Astrocyte (in vitro differentiated cells and primary cell): ENCODE measurements around the gene KIZ. TPM values are rescaled to one million over a fixed set of nuclear protein-coding genes. Genes with fewer than 3 reads are reported as not detected.

Experiments used
- DNase-seq: peaks from one replicate; pipeline ENCODE4 v3.0.0-alpha.2; 2010; ENCODE audit warnings: low read depth
- FAIRE-seq: peaks from 2 replicates; lab custom pipeline; 2011; peaks lifted over from hg19 to GRCh38; lab: Jason Lieb, UNC
- H2AFZ ChIP-seq: 2 replicates; pipeline ENCODE4 v1.6.0; 2012; ENCODE audit warnings: low read depth, low read length, inconsistent platforms
- H3K27ac ChIP-seq: 2 replicates; pipeline ENCODE4 v1.5.1; 2011; ENCODE audit warnings: low read depth, low read length, inconsistent platforms
- H3K27me3 ChIP-seq: 2 replicates; pipeline ENCODE4 v1.6.0; 2011; ENCODE audit warnings: low read length, inconsistent platforms; ENCODE audit not compliant: insufficient read depth
- H3K36me3 ChIP-seq: 2 replicates; pipeline ENCODE4 v1.5.1; 2011; ENCODE audit warnings: low read length, inconsistent platforms; ENCODE audit not compliant: insufficient read depth
- H3K4me1 ChIP-seq: 2 replicates; pipeline ENCODE4 v1.5.1; 2011; ENCODE audit warnings: low read length, inconsistent platforms; ENCODE audit not compliant: insufficient read depth
- H3K4me2 ChIP-seq: 2 replicates; pipeline ENCODE4 v1.6.0; 2012; ENCODE audit warnings: low read length, inconsistent platforms
- H3K4me3 ChIP-seq: 2 replicates; pipeline ENCODE4 v1.5.1; 2011; ENCODE audit warnings: low read depth, mild to moderate bottlenecking, low read length, inconsistent platforms; ENCODE audit not compliant: insufficient read depth
- H3K79me2 ChIP-seq: 2 replicates; pipeline ENCODE4 v1.6.0; 2012; ENCODE audit warnings: mild to moderate bottlenecking, low read length, inconsistent platforms; ENCODE audit not compliant: insufficient read depth
- H3K9ac ChIP-seq: 2 replicates; pipeline ENCODE4 v1.6.0; 2012; ENCODE audit warnings: mild to moderate bottlenecking, low read length, inconsistent platforms
- H3K9me3 ChIP-seq: 2 replicates; pipeline ENCODE4 v1.5.1; 2012; ENCODE audit warnings: low read depth, mild to moderate bottlenecking, low read length, inconsistent platforms; ENCODE audit not compliant: insufficient read depth
- H4K20me1 ChIP-seq: 2 replicates; pipeline ENCODE4 v1.6.0; 2012; ENCODE audit warnings: low read length, inconsistent platforms; ENCODE audit not compliant: insufficient read depth
- H3K27ac Mint-ChIP-seq: one replicate; pipeline ENCODE4 v1.8.0; 2021; ENCODE audit warnings: mild to moderate bottlenecking, mixed read lengths; ENCODE audit not compliant: unreplicated experiment
- H3K27me3 Mint-ChIP-seq: one replicate; pipeline ENCODE4 v1.8.0; 2021; ENCODE audit warnings: low read depth, mixed read lengths; ENCODE audit not compliant: unreplicated experiment
- H3K36me3 Mint-ChIP-seq: one replicate; pipeline ENCODE4 v1.8.0; 2021; ENCODE audit warnings: low read depth, mixed read lengths; ENCODE audit not compliant: unreplicated experiment
- H3K4me1 Mint-ChIP-seq: one replicate; pipeline ENCODE4 v1.8.0; 2021; ENCODE audit warnings: low read depth, mixed read lengths; ENCODE audit not compliant: unreplicated experiment
- H3K4me3 Mint-ChIP-seq: one replicate; pipeline ENCODE4 v1.8.0; 2021; ENCODE audit warnings: mild to moderate bottlenecking, moderate library complexity, mixed read lengths; ENCODE audit not compliant: unreplicated experiment
- H3K9me3 Mint-ChIP-seq: one replicate; pipeline ENCODE4 v1.8.0; 2021; ENCODE audit warnings: mild to moderate bottlenecking, mixed read lengths; ENCODE audit not compliant: unreplicated experiment
- EZH2 ChIP-seq: IDR thresholded peaks from 2 replicates; pipeline ENCODE4 v1.6.1; 2012; ENCODE audit warnings: mild to moderate bottlenecking, low read length, inconsistent platforms; ENCODE audit not compliant: insufficient read depth
- total RNA-seq: library from RNA; stranded (reverse); gene quantifications from 2 replicates; pipeline ENCODE4 v1.2.1, GENCODE V29; 2021
- TF ChIP-seq, protein P1 (sequence below): IDR thresholded peaks from 2 replicates; pipeline ENCODE4 v1.5.1; 2011; ENCODE audit warnings: low read depth, mild to moderate bottlenecking, inconsistent platforms, low read length, moderate library complexity; ENCODE audit not compliant: insufficient read depth

The KIZ gene
- total RNA-seq, 1 donor from 2014 or later: 9.7 TPM

DNA sequence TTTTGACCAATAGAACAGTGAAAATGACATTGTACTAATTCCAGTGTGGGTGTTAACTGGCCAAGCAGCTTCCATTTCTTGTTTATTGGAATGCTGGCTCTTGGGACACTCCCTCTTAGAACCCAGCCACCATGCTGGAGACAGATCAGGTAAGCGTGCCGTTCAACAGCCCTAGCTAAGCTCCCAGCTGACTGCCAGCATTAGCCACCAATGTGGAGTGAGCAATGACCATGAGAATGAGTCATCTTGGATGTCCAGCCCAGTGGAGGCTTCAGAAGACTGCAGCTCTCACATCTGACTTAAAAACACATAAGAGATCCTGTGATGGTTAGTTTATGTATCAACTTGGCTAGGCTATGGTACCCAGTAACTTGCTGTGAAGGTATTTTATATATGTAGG is 16.7 kb upstream of the KIZ start:
- H3K4me1 ChIP-seq: no peaks in the 10 kb centered on the region
- DNase-seq (no peak), FAIRE-seq (no peak)
- Mint-ChIP-seq H3K9me3 (peaks cover 3% of the 10 kb centered on the region), H3K4me3 (no peak overlapping the region), H3K27ac (no peak overlapping the region), H3K36me3 (no peaks in the 10 kb centered on the region), H3K4me1 (no peaks in the 10 kb centered on the region), H3K27me3 (peaks cover 62% of the 10 kb centered on the region)
- H4K20me1 ChIP-seq: no peaks in the 10 kb centered on the region
- no peak overlapping the region for H3K27ac ChIP-seq
- H3K36me3 ChIP-seq: no peaks in the 10 kb centered on the region
- no peak overlapping the region for H3K4me3 ChIP-seq
- no peak for TF ChIP-seq EZH2
- TF ChIP-seq, protein P1, sequence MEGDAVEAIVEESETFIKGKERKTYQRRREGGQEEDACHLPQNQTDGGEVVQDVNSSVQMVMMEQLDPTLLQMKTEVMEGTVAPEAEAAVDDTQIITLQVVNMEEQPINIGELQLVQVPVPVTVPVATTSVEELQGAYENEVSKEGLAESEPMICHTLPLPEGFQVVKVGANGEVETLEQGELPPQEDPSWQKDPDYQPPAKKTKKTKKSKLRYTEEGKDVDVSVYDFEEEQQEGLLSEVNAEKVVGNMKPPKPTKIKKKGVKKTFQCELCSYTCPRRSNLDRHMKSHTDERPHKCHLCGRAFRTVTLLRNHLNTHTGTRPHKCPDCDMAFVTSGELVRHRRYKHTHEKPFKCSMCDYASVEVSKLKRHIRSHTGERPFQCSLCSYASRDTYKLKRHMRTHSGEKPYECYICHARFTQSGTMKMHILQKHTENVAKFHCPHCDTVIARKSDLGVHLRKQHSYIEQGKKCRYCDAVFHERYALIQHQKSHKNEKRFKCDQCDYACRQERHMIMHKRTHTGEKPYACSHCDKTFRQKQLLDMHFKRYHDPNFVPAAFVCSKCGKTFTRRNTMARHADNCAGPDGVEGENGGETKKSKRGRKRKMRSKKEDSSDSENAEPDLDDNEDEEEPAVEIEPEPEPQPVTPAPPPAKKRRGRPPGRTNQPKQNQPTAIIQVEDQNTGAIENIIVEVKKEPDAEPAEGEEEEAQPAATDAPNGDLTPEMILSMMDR: no peak
- H3K9me3 ChIP-seq: peaks cover 3% of the 10 kb centered on the region
- H3K27me3 ChIP-seq: peaks cover 52% of the 10 kb centered on the region
- H2AFZ ChIP-seq: no peak overlapping the region
- H3K4me2 ChIP-seq: no peak overlapping the region
- H3K79me2 ChIP-seq: no peaks in the 10 kb centered on the region
- no peak overlapping the region for H3K9ac ChIP-seq

DNA sequence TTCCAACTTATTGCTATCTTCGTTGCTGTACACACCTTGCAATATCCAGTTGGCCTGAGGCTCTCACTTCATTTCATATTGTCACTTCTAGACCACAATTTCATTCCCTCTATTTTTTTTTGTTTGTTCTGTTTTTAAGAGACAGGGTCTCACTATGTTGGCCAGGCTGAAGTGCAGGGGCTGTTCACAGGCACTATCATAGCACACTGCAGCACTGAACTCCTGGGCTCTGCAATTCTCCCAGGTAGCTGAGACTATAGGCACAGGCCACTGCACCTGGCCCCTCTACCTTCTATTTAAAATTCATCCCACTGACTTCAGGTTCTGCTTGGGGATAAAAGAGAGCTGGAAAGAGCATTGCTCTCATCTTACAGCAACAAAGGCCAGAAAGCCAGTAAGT is 15.1 kb upstream of the KIZ start:
- H3K79me2 ChIP-seq: no peaks in the 10 kb centered on the region
- Mint-ChIP-seq H3K9me3 (peaks cover 3% of the 10 kb centered on the region), H3K4me3 (no peak overlapping the region), H3K36me3 (no peaks in the 10 kb centered on the region), H3K4me1 (no peaks in the 10 kb centered on the region), H3K27ac (no peak overlapping the region), H3K27me3 (peaks cover 53% of the 10 kb centered on the region)
- FAIRE-seq (no peak), DNase-seq (no peak)
- H3K4me2 ChIP-seq: no peak overlapping the region
- no peak overlapping the region for H3K9ac ChIP-seq
- peaks cover 38% of the 10 kb centered on the region for H3K27me3 ChIP-seq
- H4K20me1 ChIP-seq: no peaks in the 10 kb centered on the region
- no peaks in the 10 kb centered on the region for H3K4me1 ChIP-seq
- H3K4me3 ChIP-seq: no peak overlapping the region
- no peaks in the 10 kb centered on the region for H3K36me3 ChIP-seq
- no peak overlapping the region for H3K27ac ChIP-seq
- peaks cover 3% of the 10 kb centered on the region for H3K9me3 ChIP-seq
- no peak overlapping the region for H2AFZ ChIP-seq
- TF ChIP-seq, protein P1: no peak
- TF ChIP-seq EZH2: no peak

DNA sequence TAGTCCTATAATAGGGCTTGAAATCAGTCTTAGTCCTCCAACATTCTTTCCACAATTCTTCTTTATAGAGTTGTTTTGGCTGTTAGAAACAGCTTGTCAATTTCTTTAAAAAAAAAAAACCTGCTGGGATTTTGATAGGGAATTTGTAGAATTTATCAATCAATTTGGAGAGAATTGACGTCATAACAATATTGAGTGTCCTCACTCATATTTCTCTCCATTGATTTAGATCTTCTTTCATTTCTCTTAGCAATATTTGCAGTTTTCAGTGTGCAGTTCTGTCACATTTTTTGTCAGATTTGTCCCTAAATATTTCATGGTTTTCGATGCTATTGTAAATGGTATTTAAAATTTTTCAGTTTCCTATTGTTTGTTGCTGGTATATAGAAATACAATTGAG is 14.5 kb upstream of the KIZ start:
- Histone ChIP-seq H3K36me3 (no peaks in the 10 kb centered on the region), H3K4me3 (no peak overlapping the region), H3K9me3 (peaks cover 3% of the 10 kb centered on the region), H3K4me1 (no peaks in the 10 kb centered on the region), H4K20me1 (no peaks in the 10 kb centered on the region), H3K4me2 (no peak overlapping the region), H3K27me3 (peaks cover 33% of the 10 kb centered on the region), H3K9ac (no peak overlapping the region), H3K79me2 (no peaks in the 10 kb centered on the region), H2AFZ (no peak overlapping the region), H3K27ac (no peak overlapping the region)
- no peak overlapping the region for H3K27ac Mint-ChIP-seq
- H3K9me3 Mint-ChIP-seq: peaks cover 3% of the 10 kb centered on the region
- FAIRE-seq (no peak), DNase-seq (no peak)
- no peak overlapping the region for H3K4me3 Mint-ChIP-seq
- no peaks in the 10 kb centered on the region for H3K36me3 Mint-ChIP-seq
- H3K27me3 Mint-ChIP-seq: peaks cover 47% of the 10 kb centered on the region
- TF ChIP-seq, protein P1: no peak
- TF ChIP-seq EZH2: no peak
- H3K4me1 Mint-ChIP-seq: no peaks in the 10 kb centered on the region
